Gastroesophageal sphincter (tissue), 3 donors: ENCODE measurements around the gene SERPINE3.

Source experiments
- EP300 ChIP-seq: sonication (generic); formaldehyde crosslinking; IDR thresholded peaks from one replicate; pipeline ENCODE4 v1.6.1; 2017; ENCODE audit warnings: antibody characterized with exemption, mild to moderate bottlenecking
- TF ChIP-seq, protein P1 (sequence below), 4 experiments: fragments of 200-600 bp in 2 of 4; fragments of 450-650 bp in 2 of 4; sonication (generic) in 1 of 4; IDR thresholded peaks; one replicate each; pipeline ENCODE4 v1.5.1; 2017 to 2019; ENCODE audit warnings: antibody characterized with exemption in 4 of 4, mild to moderate bottlenecking in 2 of 4, moderate library complexity in 2 of 4

DNA sequence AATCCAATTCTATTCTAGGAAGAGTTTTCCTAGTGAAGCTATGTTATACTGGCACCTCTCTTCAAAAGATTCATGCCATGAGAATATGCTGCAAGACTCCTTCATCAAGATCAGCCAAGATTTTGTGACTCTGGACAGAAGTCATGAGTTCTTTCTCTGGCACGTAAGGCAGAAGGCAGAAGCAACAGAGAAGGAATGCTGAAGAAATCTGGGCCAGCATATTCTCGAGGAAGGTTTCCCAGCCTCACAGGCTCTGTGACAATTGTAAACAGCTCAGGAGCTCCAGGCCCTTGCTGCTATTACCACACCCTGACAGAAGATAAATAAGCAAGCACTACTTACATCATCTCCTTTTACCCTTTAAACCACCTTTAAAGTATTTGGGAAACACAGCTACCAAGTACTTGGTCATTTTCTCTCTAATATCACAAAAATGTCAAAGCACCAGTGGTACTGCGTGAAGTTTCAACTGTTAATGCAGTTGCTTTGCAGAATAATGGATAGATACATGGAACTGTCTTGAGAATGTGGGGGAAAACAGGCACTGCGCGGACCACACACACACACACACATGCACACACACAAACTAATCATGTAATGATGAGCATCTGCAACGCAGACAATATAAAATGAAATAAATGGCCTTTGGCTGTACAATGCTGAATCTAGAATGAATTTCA is 57.9 kb downstream of the SERPINE3 start:
- TF ChIP-seq, protein P1, sequence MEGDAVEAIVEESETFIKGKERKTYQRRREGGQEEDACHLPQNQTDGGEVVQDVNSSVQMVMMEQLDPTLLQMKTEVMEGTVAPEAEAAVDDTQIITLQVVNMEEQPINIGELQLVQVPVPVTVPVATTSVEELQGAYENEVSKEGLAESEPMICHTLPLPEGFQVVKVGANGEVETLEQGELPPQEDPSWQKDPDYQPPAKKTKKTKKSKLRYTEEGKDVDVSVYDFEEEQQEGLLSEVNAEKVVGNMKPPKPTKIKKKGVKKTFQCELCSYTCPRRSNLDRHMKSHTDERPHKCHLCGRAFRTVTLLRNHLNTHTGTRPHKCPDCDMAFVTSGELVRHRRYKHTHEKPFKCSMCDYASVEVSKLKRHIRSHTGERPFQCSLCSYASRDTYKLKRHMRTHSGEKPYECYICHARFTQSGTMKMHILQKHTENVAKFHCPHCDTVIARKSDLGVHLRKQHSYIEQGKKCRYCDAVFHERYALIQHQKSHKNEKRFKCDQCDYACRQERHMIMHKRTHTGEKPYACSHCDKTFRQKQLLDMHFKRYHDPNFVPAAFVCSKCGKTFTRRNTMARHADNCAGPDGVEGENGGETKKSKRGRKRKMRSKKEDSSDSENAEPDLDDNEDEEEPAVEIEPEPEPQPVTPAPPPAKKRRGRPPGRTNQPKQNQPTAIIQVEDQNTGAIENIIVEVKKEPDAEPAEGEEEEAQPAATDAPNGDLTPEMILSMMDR (IDR thresholded peaks at IDR 0.05) = no peak
- no peak for TF ChIP-seq EP300
